Pons (tissue), 1 donor: Measurements from ENCODE around the gene ALOX12B.
"Not testable (repeated sequence)": the region's sequence is repeated elsewhere in the genome, so short reads cannot be mapped to it uniquely, and the experiment has no call there.

Experiments
- DNase-seq: peaks from one replicate; pipeline ENCODE4 v3.0.0-alpha.2; 2016; ENCODE audit warnings: low spot score

The ALOX12B gene

DNA sequence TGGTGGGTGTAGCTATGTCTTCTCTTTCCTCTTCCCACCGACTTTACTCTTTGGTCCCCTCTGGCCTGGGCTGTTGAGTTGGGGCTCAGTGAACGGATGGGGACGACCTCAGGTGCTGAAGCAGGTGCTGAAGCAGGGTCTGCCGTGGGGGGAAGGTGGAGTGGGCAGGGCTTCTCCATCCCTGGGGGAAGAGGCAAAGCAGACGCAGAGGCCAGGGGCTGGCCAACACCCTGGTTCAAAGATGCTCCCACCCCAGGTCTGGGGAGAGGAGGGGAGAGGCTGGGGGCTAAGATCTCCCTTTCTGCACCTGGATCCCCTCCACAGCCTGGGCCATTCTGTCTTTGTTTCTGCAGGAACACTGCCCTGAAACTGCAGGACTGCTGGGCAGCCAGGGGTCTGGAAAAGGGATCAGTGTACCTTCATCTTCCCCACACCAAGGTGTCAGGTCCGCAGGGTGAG lies 22.9 kb downstream of the ALOX12B start:
- no peak for DNase-seq

DNA sequence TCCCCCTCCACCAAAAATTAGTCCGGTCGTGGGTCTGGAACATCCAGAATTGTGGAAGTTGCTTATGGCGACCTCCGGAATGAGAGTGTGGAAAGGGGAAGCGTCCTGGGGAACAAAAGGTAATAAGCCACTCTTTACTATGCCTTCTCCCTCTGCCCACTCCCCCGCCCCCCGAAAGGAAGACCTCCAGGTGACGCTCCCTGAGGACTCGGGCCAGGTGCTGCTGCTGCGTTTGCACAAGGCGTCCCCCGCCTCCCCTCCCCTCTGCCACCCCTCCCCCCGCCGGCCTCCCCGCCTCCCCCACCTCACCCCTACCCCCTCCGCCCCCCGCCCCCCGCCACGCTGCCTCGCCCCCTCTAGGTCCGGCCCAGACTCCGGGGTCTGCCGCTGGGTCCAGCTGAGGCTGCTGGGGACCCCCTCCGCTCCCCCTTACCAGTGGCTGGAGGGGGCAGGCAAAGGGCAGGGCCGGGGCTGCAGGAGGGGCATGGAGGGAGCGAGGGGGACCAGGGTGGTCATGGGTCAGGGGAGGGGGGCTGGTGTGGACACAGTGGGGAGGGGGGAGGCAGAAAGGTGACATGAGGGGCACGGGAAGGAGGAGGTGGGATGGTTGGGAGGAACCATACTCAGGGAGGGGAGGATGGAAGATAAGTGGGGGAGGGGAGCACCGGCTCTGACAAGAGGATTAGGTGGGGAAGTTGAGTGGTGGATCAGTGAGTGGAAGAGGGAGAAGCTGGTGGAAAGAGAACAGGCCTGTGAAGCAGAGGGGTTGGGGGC lies 23.6 kb downstream of the ALOX12B start:
- no peak for DNase-seq

DNA sequence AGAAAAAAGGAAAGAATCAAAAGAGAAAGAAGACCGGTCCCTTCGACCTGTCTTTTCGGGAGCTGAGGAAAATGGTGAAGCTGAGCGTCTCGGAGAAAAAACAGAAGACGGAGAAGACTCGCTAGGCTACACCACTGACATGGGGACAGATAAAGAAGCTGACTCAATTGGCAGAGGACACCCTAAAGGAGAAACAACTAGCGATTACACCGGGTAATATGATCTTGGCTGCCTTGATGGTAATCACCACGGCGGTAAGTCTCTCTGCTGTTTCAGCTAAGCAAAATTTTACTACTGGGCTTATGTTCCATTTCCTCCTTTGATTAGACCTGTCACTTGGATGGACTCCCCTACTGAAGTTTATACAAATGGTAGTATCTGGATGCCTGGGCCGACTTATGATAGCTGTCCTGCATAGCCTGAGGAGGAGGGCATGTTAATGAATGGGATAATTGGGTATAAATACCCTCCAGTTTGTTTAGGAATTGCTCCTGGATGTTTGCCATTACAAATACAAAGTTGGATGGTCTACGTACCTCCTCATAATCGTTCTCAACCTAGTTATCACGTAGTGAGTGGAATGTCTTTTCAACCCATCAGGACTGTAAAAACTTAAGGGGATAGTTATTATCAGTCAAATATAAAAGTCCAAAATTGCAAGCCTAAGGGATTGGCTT lies 24.6 kb downstream of the ALOX12B start:
- DNase-seq: no peak

DNA sequence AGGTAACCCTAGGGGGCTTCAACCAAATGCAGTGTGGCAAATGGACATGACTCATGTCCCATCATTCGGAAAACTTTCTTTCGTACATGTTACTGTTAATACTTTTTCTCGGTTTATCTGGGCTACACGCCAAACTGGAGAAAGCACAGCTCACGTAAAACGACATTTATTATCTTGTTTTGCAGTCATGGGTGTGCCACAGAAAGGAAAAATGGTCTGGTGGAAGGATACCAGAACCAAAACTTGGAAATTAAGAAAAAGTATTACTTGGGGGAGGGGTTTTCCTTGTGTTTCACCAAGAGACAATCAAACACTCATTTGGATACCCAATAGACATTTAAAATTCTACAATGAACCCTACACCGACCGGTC lies 25.1 kb downstream of the ALOX12B start:
- DNase-seq: no peak

DNA sequence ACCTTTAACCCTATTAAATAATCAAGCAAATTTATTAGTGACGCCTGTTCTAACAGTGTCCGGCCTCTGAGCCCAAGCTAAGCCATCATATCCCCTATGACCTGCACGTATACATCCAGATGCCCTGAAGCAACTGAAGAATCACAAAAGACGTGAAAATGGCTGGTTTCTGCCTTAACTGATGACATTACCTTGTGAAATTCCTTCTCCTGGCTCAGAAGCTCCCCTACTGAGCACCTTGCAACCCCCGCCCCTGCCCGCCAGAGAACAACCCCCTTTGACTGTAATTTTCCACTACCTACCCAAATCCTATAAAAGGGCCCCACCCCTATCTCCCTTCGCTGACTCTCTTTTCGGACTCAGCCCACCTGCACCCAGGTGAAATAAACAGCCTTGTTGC lies 25.7 kb downstream of the ALOX12B start:
- not testable (repeated sequence) for DNase-seq

DNA sequence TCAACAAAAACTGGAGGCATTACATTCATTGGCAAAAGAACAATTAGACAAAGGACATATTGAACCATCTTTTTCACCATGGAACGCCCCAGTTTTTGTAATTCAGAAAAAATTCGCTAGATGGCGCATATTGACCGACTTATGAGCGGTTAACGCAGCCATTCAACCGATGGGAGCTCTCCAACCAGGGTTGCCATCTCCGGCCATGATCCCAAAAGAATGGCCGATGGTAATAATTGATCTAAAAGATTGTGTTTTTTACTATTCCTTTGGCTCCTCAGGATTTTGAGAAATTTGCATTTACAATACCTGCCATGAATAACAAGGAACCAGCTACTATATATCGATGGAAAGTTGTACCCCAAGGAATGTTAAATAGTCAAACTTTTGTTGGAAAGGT lies 27.2 kb downstream of the ALOX12B start:
- DNase-seq: peak; percentile 88

DNA sequence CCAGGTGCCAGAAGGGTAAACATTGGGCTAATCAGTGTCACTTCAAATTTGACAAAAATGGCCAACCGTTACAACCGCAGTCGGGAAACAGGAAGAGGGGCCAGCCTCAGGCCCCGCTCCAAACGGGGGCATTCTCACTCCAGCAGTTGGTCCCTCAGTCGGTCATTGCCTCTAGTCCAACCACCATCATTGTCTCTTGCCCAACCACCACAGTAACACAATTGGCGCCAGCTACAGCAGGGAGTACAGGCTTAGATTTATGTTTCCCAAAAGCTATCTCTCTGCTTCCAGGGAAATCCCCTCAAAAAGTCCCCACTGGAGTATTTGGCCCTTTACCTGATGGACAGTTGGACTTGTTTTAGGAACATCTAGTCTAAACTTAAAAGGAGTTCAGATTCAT lies 28.4 kb downstream of the ALOX12B start:
- DNase-seq: no peak

DNA sequence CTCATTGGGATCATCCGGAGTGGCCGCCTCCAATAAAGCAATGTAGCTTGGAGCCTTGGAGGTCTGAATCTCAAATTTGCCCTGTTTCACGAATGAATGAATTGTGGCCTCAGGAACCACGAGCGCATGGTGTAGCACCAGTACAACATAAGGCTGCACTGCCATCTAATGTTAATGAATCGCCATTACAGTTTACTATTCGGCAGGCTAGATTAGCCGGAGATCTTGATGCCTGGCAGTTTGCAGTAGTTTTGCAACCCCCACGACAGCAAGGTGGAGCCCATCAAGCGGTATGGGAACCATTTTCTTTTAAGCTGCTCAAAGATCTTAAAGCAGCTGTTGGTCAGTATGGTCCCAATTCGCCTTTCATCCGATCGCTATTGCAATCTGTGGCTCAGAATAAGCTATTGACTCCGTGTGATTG lies 29.8 kb downstream of the ALOX12B start:
- DNase-seq: peak; percentile 83

DNA sequence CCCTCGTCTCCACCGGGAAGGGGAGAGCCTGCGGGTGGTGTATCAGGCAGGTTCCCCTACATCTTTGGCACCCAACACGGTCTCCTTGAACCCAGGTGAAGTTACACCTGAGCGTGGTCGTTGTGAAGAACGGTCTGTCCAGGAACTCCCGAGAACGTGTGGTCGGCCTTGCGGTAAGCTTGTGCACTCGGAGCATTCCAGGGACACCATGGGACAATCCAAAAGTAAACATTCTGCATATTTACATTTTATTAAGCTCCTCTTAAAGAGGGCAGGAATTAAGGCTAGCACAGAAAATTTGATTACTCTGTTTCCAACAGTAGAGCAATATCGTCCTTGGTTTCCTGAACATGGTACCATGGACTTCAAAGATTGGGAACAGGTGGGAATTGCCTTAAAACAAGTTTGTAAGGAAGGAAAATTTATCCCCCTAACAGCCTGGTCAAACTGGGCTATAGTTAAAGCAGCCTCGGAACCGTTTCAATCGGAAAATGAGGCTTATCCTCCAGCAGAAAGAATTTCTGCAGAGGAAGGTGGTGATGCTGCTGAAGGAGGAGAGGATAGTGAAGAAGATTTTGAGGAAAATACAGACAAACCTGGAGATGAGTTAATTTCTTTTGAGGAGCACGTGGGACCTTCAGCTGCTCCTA lies 30.4 kb downstream of the ALOX12B start:
- DNase-seq: no peak

DNA sequence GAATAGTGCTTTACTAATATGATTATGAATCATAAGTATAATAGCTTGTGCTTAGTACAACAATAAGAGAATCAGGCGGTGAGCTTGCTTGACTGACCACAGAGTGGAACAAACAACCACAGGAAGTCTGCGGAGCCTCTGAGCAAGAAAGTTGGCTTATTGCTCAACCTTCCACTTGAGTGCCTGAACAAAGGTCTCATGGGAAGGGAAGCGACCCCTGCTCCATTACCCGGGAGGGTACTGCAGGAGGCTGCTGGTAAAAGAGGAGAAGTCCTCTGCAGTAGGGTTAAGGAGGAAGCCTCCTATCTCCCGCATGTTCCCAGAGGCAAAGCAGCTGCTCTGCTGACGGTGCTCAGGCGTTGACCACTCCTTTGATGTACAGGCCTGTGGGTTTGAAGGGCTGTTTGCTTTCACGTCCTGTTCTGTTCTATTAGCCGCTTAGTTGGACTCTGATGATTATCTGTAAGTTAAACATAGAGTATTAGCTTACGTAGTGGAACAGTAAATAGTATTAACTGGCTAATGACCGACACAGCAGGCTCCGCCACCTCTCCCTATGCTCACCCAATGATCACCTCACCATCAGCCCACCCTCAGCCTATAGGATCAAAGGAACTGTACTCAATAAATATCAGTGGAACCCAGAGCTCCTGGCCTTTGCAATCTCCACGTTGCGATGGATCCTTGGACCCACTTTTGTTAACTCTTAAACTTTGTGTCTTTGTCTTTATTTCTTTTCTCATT lies 31.1 kb downstream of the ALOX12B start:
- peak; percentile 84 for DNase-seq

DNA sequence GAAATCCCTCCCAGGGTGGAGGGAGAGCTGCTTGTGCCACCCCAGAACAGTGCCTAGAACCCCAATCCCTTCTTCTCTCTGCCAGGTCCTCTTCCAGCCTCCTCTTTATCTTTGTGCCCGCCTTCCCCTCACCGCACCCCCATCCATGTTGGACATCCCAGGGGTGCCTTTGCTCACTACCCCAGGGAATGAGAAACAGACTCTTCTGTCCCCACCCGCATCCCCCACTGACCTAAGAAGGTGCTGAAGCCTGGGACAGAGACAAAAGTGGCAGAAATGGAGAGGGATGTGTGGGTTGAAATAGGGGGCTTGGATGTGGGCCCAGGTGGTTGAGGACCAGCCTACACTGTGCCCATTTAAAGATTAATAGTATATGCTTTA lies 31.7 kb downstream of the ALOX12B start:
- DNase-seq: no peak

DNA sequence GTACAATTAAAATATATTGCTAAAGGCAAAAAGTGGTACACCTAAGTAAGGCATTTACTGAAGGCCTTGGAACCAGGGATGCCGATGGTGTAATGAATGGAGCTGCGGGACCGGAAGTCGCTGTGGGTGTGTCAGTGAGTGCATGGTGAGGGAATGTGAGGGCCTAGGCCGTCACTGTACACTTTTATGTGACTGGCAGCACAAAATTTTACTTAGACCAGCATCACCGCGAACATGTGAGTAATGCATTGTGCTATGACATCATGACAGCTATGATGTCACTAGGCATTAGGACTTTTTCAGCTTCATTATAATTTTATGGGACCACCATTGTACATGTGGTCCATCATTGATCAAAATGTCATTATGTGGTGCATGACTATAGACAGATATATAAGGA lies 33.9 kb downstream of the ALOX12B start:
- DNase-seq: no peak

DNA sequence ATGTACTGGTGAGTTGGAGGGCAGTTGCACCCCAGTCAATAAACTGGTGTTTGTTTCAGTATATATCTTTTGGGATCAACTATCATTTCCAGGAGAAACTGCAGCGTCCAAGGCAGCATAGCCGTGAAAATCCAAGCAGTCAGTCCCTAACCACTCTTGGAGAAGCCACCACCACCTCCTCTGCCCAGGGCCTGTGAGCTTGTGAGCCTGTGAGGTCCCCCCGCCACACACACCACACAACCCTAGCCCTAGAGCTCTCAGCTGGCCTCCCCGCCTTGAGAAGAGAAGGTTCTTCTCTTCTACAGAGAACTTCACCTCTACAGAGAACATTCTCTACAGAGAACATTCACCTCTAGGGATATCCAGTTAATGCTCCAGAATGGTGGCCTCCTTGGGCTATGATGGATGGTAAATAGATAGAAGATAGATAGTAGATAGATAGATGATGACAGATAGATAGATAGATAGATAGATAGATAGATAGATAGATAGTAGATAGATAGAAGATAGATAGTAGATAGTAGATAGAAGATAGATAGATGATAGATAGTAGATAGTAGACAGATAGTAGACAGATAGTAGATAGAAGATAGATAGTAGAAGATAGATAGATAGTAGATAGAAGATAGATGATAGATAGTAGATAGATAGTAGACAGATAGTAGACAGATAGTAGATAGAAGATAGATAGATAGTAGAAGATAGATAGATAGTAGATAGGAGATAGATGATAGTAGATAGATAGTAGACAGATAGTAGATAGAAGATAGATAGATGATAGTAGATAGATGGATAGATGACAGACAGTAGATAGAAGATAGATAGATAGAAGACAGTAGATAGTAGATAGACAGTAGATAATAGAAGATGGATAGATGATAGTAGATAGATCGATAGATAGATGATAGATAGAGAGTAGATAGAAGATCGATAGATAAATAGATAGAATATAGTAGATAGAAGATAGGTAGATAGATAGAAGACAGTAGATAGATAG lies 35.0 kb downstream of the ALOX12B start:
- DNase-seq: no peak

DNA sequence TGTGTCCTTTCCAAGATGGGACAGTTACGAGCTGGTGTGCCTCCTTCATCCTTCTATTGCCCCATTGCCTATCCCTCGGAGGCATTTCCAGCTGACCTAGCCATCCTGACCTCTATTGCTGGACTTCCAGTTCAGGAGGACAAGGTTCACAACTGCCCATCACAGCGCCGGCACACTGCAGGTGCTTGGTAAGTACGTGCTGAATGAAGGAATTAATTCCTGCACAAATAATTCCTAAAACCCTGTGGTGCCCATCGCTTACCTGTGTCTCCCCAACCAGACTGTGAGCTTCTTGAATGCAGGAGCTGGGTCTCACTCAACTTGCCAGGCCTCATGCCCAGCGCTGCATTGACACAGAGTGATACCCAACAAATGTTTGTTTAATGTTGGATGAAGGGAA lies 35.7 kb downstream of the ALOX12B start:
- no peak for DNase-seq

DNA sequence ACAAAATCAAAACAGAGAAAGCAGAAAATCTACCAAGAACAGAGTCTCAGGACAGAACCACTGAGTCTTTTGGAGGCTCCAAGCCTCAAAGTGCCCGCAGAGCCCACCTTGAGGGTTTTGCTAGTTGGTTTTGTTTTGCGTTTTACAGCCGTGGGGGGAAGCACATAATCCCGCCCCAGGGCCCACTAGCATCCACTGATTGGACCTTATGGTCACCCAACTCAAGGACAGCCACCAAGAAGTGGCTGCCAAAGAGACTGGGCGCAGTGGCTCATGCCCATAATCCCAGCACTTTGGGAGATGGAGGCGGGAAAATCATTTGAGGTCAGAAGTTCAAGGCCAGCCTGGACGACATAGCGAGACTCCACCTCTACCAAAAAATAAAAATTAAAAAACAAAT lies 38.8 kb downstream of the ALOX12B start:
- DNase-seq: no peak

DNA sequence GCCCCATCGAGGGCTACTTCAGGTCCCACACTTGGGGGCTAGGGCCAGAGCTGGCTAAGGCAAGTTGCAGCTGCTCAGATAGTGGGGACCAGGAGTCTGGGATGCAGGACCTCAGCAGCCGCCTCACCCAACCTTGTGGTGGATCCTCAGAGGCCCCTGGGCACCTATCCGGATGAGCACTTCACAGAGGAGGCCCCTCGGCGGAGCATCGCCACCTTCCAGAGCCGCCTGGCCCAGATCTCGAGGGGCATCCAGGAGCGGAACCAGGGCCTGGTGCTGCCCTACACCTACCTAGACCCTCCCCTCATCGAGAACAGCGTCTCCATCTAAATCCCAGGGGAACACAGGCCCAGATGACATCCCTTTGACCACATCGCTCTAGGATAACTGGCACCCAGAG lies 39.3 kb downstream of the ALOX12B start:
- no peak for DNase-seq

DNA sequence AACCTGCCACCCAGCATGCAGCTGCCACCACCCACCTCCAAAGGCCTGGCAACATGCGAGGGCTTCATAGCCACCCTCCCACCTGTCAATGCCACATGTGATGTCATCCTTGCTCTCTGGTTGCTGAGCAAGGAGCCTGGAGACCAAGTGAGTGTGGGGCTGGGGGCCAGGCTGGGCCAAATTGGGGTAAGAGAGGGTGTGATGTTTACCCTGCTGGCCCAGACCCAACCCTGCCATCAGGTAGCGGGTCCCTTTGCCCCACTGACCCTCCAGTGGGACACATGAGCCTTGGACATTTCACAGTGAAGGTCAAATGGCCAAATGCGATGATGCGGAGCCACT lies 39.8 kb downstream of the ALOX12B start:
- DNase-seq: no peak

DNA sequence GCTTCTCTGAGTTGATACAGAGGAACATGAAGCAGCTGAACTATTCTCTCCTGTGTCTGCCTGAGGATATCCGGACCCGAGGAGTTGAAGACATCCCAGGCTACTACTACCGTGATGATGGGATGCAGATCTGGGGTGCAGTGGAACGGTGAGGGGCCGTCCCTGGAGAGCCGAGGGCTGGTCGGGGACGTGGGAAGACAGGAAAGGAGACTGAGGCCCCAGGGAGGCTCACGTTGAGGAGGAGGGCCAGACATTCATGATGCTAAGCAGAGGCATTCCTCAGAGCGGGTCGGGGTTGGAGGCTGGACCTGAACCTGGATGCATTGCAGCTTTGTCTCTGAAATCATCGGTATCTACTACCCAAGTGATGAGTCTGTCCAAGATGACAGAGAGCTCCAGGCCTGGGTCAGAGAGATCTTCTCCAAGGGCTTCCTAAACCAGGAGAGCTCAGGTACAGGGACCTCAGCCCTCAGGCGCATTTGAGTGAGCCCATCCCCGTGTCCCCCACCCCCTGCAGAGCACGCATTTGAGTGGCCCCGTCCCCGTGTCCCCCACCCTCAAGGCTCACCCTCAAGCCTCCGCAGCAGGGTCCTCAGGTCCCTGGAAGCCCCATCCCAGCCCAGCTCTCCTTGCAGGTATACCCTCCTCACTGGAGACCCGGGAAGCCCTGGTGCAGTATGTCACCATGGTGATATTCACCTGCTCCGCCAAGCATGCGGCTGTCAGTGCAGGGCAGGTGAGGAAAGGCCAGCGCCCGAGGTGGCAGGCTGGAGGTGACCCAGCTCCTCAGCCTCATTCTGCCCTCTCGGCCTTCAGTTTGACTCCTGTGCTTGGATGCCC lies 40.4 kb downstream of the ALOX12B start:
- DNase-seq: no peak

DNA sequence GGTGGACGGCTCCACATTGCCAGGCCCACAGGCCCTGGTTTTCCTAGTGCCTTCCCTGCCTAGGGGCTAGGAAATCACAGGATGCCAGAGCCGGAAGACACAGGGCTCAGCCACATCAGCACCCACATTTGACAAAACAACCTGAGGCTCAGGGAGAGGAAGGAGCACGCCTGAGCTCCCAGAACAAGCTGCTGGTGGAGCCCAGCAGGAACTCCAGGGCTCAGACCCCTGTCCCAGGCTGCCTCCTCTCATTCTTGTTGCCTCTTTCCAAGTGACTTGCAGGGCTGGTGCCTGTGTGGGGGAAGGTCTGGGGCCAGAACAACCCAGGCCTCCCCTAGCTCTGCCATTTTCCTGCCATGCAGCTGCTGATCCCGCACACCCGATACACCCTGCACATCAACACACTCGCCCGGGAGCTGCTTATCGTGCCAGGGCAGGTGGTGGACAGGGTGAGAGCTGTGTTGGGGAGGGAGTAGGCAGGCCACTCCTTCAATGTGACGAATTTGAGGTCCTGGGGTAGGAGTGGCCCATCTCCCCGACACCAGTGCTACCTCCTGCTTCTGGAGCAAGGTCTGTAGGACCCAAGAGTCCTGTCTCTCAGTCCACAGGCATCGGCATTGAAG lies 41.1 kb downstream of the ALOX12B start:
- no peak for DNase-seq
